Neural progenitor cell (in vitro differentiated cells): ENCODE results near the gene GDI1.

ENCODE experiments used
- CTCF ChIP-seq: fragments of 200-600 bp; sonication (generic); IDR thresholded peaks from 2 replicates; pipeline ENCODE4 v1.5.1; 2017; ENCODE audit warnings: antibody characterized with exemption, mild to moderate bottlenecking
- EZH2 ChIP-seq: fragments of 200-600 bp; sonication (generic); IDR thresholded peaks from 2 replicates; pipeline ENCODE4 v1.6.1; 2017; ENCODE audit warnings: antibody characterized with exemption, mild to moderate bottlenecking, moderate library complexity
- EZH2phosphoT487 ChIP-seq: fragments of 200-600 bp; sonication (generic); IDR thresholded peaks from 2 replicates; pipeline ENCODE4 v1.6.1; 2017; ENCODE audit warnings: antibody characterized with exemption

GRCh38 chrX:154459832-154460231 lies 22.9 kb downstream of the GDI1 start:
- no peak for TF ChIP-seq CTCF
- TF ChIP-seq EZH2phosphoT487: no peak
- TF ChIP-seq EZH2: no peak
